Psoas muscle (tissue), 8 donors: ENCODE measurements around the gene IRF6. TPM values are rescaled to one million over a fixed set of nuclear protein-coding genes. Genes with fewer than 3 reads are reported as not detected.
A peak's percentile ranks its signal among the peaks of the same experiment; 100 is the strongest.

Experiments used
- ATAC-seq, 4 donors: fragments of 200-7000 bp; cut with Tn5 transposase; one replicate each; pipeline ENCODE4 v1.9.1; 2020; ENCODE audit warnings: moderate library complexity in 3 of 4, mild to moderate bottlenecking in 2 of 4
- DNase-seq, 2 donors: peaks; one replicate each; pipeline ENCODE4 v3.0.0-alpha.2; 2020
- H3K27ac ChIP-seq: fragments of 200-600 bp; one replicate; pipeline ENCODE4 v1.8.0; 2022
- H3K27me3 ChIP-seq, 3 donors: fragments of 200-600 bp in 1 of 3; one replicate each; pipeline versions ENCODE4 v1.6.1 to v1.8.0; 2013 to 2022; ENCODE audit warnings: low read length in 2 of 3, mild to moderate bottlenecking in 2 of 3, moderate library complexity in 1 of 3; ENCODE audit not compliant: insufficient read depth in 3 of 3
- H3K36me3 ChIP-seq, 2 donors: fragments of 200-600 bp in 1 of 2; one replicate each; pipeline versions ENCODE4 v1.6.1 to v1.8.0; 2013 to 2022; ENCODE audit warnings: low read depth in 1 of 2, mild to moderate bottlenecking in 1 of 2, moderate library complexity in 1 of 2; ENCODE audit not compliant: insufficient read depth in 1 of 2
- H3K4me1 ChIP-seq: fragments of 200-600 bp; one replicate; pipeline ENCODE4 v1.8.0; 2022
- H3K4me3 ChIP-seq: fragments of 200-600 bp; one replicate; pipeline ENCODE4 v1.8.0; 2022; ENCODE audit warnings: mild to moderate bottlenecking
- H3K9me3 ChIP-seq: fragments of 200-600 bp; one replicate; pipeline ENCODE4 v1.8.0; 2022
- CTCF ChIP-seq: fragments of 200-600 bp; IDR thresholded peaks from one replicate; pipeline ENCODE4 v1.8.0; 2022; ENCODE audit warnings: antibody characterized with exemption
- WGBS, 3 donors: extraction: QIAGEN DNeasy Blood & Tissue Kit; methylation state at CpG; one replicate each; pipeline versions ENCODE4 v1.1.6 to v1.1.7; 2013; 5-methylcytosine and 5-hydroxymethylcytosine counted together
- intact Hi-C, 2 donors: fragments of 100-400 bp; cut with DNase I; formaldehyde crosslinking; loops; one replicate each; pipeline versions ENCODE4 v1.11.0 to v1.14.2; 2022
- polyA plus RNA-seq, 3 donors: library from polyadenylated mRNA; stranded (reverse); fragments of 200-250 nt; gene quantifications; one replicate each; pipeline ENCODE4 v1.2.3, GENCODE V29; 2013
- total RNA-seq, 4 donors: library from RNA; stranded (reverse); fragmentation: NEBNext Ultra II Directional in 2 of 4; extraction: Animal tissue kit (Norgen Biotek cat#: 25700) in 2 of 4; gene quantifications; one replicate each; pipeline versions ENCODE4 v1.2.1 to v1.2.4, GENCODE V29; 2021 to 2023
- donor health status: healthy with polysubstance abuse.
- donor health status: DM: no; HTN: no; CAD: no; lungs with moderate emphysema.
- donor health status: Bipolar disorder and iron deficiency.
- donor health status: healthy.
- donor health status: DM: yes; HTN: yes; CAD: no.
- donor health status: DM: no; HTN: no; CAD: no.
- donor health status: DM: no; HTN: no; CAD: no.
- donor health status: DM: yes; HTN: yes; CAD: no.

The IRF6 gene
- total and polyA plus RNA-seq, 7 donors = 0.26 to 5.1 (median 0.37) TPM; not detected in 1

- ATAC-seq = peak in 1 of 4 donors; percentile 56
- WGBS, 3 donors = 55 to 61% (median 58%) methylated on average over 8 of the region's 8 CpGs
- H3K4me3 ChIP-seq = no peak overlapping the region
Observed at GRCh38 chr1:209742409-209743144, 63.4 kb downstream of the IRF6 start.

GRCh38 chr1:209741889-209742288 lies 64.1 kb downstream of the IRF6 start:
- ATAC-seq = no peak
- TF ChIP-seq CTCF = no peak
- DNase-seq = no peak
- no peaks in the 10 kb centered on the region for H3K4me1 ChIP-seq
- intact Hi-C loops = no loop called here
- H3K4me3 ChIP-seq = no peak overlapping the region
- H3K27me3 ChIP-seq = no peaks in the 10 kb centered on the region
- H3K9me3 ChIP-seq = no peaks in the 10 kb centered on the region
- no peak overlapping the region for H3K27ac ChIP-seq
- no peaks in the 10 kb centered on the region for H3K36me3 ChIP-seq
- 77 to 87% (median 85%) methylated on average over 2 of the region's 2 CpGs for WGBS, 3 donors

More at GRCh38 chr1:209742409-209743144, 63.4 kb downstream of the IRF6 start:
- no peak for TF ChIP-seq CTCF
- no peaks in the 10 kb centered on the region for H3K36me3 ChIP-seq
- DNase-seq = no peak
- H3K27ac ChIP-seq = no peak overlapping the region
- intact Hi-C loops = no loop called here
- H3K27me3 ChIP-seq = no peaks in the 10 kb centered on the region
- no peaks in the 10 kb centered on the region for H3K4me1 ChIP-seq
- H3K9me3 ChIP-seq = no peaks in the 10 kb centered on the region

- intact Hi-C loops = no loop called here
- no peak overlapping the region for H3K4me3 ChIP-seq
- H3K27me3 ChIP-seq = no peaks in the 10 kb centered on the region
- DNase-seq (no peak), ATAC-seq (no peak)
- H3K27ac ChIP-seq = no peak overlapping the region
- 90 to 93% (median 92%) methylated on average over 3 of the region's 3 CpGs for WGBS, 3 donors
- H3K36me3 ChIP-seq = no peaks in the 10 kb centered on the region
- no peaks in the 10 kb centered on the region for H3K9me3 ChIP-seq
- no peak for TF ChIP-seq CTCF
- H3K4me1 ChIP-seq = no peaks in the 10 kb centered on the region
Observed at GRCh38 chr1:209741193-209741592, 64.7 kb downstream of the IRF6 start.

GRCh38 chr1:209738270-209738669 lies 67.7 kb downstream of the IRF6 start:
- no peak overlapping the region for H3K27ac ChIP-seq

More at GRCh38 chr1:209738270-209738669, 67.7 kb downstream of the IRF6 start:
- intact Hi-C loops = no loop called here
- no peaks in the 10 kb centered on the region for H3K36me3 ChIP-seq
- no peak for TF ChIP-seq CTCF
- no peaks in the 10 kb centered on the region for H3K4me1 ChIP-seq
- ATAC-seq (no peak), DNase-seq (no peak)
- H3K27me3 ChIP-seq = no peaks in the 10 kb centered on the region
- no peaks in the 10 kb centered on the region for H3K9me3 ChIP-seq
- no peak overlapping the region for H3K4me3 ChIP-seq
- 59 to 90% (median 69%) methylated on average over 1 of the region's 1 CpG for WGBS, 3 donors
